Liver (tissue), 9 donors: ENCODE results near the gene ATG2A. TPM values are rescaled to one million over a fixed set of nuclear protein-coding genes. Genes with fewer than 3 reads are reported as not detected.
A peak's percentile ranks its signal among the peaks of the same experiment; 100 is the strongest.

ENCODE experiments used
- DNase-seq: peaks from one replicate; pipeline ENCODE4 v3.0.0-alpha.2; 2017; ENCODE audit warnings: low spot score
- H3K27ac ChIP-seq, 2 donors: one replicate each; pipeline ENCODE4 v1.7.0; 2013; ENCODE audit warnings: inconsistent platforms in 2 of 2, low read length in 2 of 2, control low read depth in 1 of 2, low read depth in 1 of 2, mild to moderate bottlenecking in 1 of 2
- H3K27me3 ChIP-seq, 4 donors: one replicate each; pipeline versions ENCODE4 v1.6.1 to v1.7.0; 2013; ENCODE audit warnings: low read length in 3 of 4, inconsistent platforms in 1 of 4, mild to moderate bottlenecking in 1 of 4, moderate library complexity in 1 of 4; ENCODE audit not compliant: control insufficient read depth in 4 of 4, insufficient read depth in 4 of 4
- H3K36me3 ChIP-seq, 4 donors: one replicate each; pipeline versions ENCODE4 v1.6.1 to v1.7.0; 2013; ENCODE audit warnings: low read length in 3 of 4, mild to moderate bottlenecking in 3 of 4, low read depth in 1 of 4, moderate library complexity in 1 of 4; ENCODE audit not compliant: control insufficient read depth in 4 of 4, insufficient read depth in 3 of 4
- H3K4me1 ChIP-seq, 4 donors: one replicate each; pipeline versions ENCODE4 v1.6.1 to v1.7.0; 2013; ENCODE audit warnings: low read length in 3 of 4, mild to moderate bottlenecking in 3 of 4, moderate library complexity in 1 of 4; ENCODE audit not compliant: control insufficient read depth in 4 of 4, insufficient read depth in 4 of 4
- H3K4me3 ChIP-seq, 3 donors: one replicate each; pipeline versions ENCODE4 v1.6.1 to v1.7.0; 2013; ENCODE audit warnings: low read length in 3 of 3, control low read depth in 1 of 3, low read depth in 1 of 3, mild to moderate bottlenecking in 1 of 3
- H3K9ac ChIP-seq, 2 donors: one replicate each; pipeline ENCODE4 v1.7.0; 2013; ENCODE audit warnings: low read length in 2 of 2, mild to moderate bottlenecking in 2 of 2, moderate library complexity in 2 of 2, control low read depth in 1 of 2, low read depth in 1 of 2
- H3K9me3 ChIP-seq, 4 donors: one replicate each; pipeline versions ENCODE4 v1.6.1 to v1.7.0; 2013; ENCODE audit warnings: low read length in 3 of 4; ENCODE audit not compliant: control insufficient read depth in 4 of 4
- FOXA1 ChIP-seq: IDR thresholded peaks from 2 replicates; pipeline ENCODE4 v1.6.1; 2016; ENCODE audit warnings: antibody characterized with exemption
- FOXA2 ChIP-seq: IDR thresholded peaks from 2 replicates; pipeline ENCODE4 v1.6.1; 2016; ENCODE audit warnings: antibody characterized with exemption
- JUND ChIP-seq, 2 donors: IDR thresholded peaks; 2 replicates each; pipeline ENCODE4 v1.6.1; 2016; ENCODE audit warnings: antibody characterized with exemption in 2 of 2
- NR2F2 ChIP-seq: IDR thresholded peaks from 2 replicates; pipeline ENCODE4 v1.6.1; 2016; ENCODE audit warnings: antibody characterized with exemption
- RAD21 ChIP-seq, 2 donors: IDR thresholded peaks; 2 replicates each; pipeline ENCODE4 v1.6.1; 2016; ENCODE audit warnings: antibody characterized with exemption in 2 of 2, mild to moderate bottlenecking in 2 of 2
- SP1 ChIP-seq: IDR thresholded peaks from 2 replicates; pipeline ENCODE4 v1.6.1; 2018; ENCODE audit warnings: antibody characterized with exemption, mild to moderate bottlenecking
- YY1 ChIP-seq: IDR thresholded peaks from 2 replicates; pipeline ENCODE4 v1.6.1; 2016; ENCODE audit warnings: antibody characterized with exemption, mild to moderate bottlenecking
- WGBS: extraction: QIAGEN DNeasy Blood & Tissue Kit; methylation state at CpG from one replicate; pipeline ENCODE4 v1.1.7; 2013; 5-methylcytosine and 5-hydroxymethylcytosine counted together
- polyA plus RNA-seq, 2 donors: library from polyadenylated mRNA; stranded (reverse) in 1 of 2; unstranded in 1 of 2; fragments of 200-250 nt in 1 of 2; fragments of >200 nt in 1 of 2; fragmentation: Nextera tagmentation in 1 of 2; extraction: Ambion mirVana in 1 of 2; gene quantifications; one replicate each; pipeline versions ENCODE4 v1.2.1 to v1.2.3, GENCODE V29; 2013 to 2015
- total RNA-seq, 2 donors: library from RNA; depleted of rRNA; stranded (reverse); fragments of >200 nt; gene quantifications; one replicate each; pipeline ENCODE4 v1.2.3, GENCODE V29; 2014
- TF ChIP-seq, protein P1 (sequence below): IDR thresholded peaks from 2 replicates; pipeline ENCODE4 v1.6.1; 2016; ENCODE audit warnings: antibody characterized with exemption, mild to moderate bottlenecking
- TF ChIP-seq, protein P2 (sequence below): IDR thresholded peaks from 2 replicates; pipeline ENCODE4 v1.6.1; 2016; ENCODE audit warnings: antibody characterized with exemption
- TF ChIP-seq, protein P3 (sequence below): fragments of 150-350 bp; IDR thresholded peaks from 2 replicates; pipeline ENCODE4 v1.5.1; 2017; ENCODE audit warnings: improper control_type of control experiment, low read depth, low read length; ENCODE audit not compliant: missing input control
- TF ChIP-seq, protein P4 (sequence below): IDR thresholded peaks from 2 replicates; pipeline ENCODE4 v1.6.1; 2016; ENCODE audit warnings: antibody characterized with exemption
- TF ChIP-seq, protein P5 (sequence below): IDR thresholded peaks from 2 replicates; pipeline ENCODE4 v1.6.1; 2016; ENCODE audit warnings: antibody characterized with exemption
- donor health status: healthy.
- donor health status: healthy.
- donor health status: healthy.
- donor health status: healthy.
- donor health status: healthy.

ATG2A gene
- total and polyA plus RNA-seq, 4 donors, result 15.6 to 34.1 (median 23.0) TPM

DNA sequence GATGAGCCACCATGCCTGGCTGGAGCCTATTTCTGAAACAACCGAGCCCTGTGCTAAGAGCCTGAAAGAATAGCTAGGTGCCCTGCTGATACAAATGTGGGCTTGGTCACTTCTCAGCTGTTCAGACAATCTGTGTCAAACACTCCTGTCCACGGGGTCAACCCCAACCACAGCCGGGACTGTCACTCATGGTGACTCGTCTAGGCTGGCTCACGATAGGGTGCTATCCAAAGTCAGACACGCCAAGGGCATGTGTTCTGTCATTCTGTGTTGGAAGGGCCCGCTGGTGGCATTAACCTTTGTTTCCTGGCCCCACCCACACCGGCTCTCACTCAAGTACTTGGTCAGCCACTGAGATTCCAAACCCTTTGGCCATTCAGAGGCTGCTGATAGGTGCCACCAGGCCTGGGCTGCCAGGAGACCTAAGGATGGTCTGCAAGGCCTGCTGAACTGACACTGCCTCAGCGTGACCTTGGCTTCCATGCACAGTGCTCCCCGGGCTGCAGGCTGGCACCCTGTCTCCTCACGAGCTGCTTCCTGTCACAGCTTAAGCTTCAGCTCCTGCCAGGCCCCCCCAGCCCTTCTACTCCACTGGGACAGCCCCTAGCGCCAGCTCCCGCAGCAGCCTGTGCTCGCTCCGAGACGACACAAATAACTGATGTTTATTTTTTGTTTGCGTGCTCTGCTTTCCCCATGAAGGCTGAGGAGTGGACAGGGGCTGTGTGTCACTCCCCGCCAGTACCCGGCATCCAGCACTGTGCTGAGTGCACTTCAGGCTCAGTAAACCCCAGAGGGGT, 58.3 kb downstream of the ATG2A start (continued):
- TF ChIP-seq, protein P1, sequence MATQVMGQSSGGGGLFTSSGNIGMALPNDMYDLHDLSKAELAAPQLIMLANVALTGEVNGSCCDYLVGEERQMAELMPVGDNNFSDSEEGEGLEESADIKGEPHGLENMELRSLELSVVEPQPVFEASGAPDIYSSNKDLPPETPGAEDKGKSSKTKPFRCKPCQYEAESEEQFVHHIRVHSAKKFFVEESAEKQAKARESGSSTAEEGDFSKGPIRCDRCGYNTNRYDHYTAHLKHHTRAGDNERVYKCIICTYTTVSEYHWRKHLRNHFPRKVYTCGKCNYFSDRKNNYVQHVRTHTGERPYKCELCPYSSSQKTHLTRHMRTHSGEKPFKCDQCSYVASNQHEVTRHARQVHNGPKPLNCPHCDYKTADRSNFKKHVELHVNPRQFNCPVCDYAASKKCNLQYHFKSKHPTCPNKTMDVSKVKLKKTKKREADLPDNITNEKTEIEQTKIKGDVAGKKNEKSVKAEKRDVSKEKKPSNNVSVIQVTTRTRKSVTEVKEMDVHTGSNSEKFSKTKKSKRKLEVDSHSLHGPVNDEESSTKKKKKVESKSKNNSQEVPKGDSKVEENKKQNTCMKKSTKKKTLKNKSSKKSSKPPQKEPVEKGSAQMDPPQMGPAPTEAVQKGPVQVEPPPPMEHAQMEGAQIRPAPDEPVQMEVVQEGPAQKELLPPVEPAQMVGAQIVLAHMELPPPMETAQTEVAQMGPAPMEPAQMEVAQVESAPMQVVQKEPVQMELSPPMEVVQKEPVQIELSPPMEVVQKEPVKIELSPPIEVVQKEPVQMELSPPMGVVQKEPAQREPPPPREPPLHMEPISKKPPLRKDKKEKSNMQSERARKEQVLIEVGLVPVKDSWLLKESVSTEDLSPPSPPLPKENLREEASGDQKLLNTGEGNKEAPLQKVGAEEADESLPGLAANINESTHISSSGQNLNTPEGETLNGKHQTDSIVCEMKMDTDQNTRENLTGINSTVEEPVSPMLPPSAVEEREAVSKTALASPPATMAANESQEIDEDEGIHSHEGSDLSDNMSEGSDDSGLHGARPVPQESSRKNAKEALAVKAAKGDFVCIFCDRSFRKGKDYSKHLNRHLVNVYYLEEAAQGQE, result no peak
- TF ChIP-seq, protein P2, sequence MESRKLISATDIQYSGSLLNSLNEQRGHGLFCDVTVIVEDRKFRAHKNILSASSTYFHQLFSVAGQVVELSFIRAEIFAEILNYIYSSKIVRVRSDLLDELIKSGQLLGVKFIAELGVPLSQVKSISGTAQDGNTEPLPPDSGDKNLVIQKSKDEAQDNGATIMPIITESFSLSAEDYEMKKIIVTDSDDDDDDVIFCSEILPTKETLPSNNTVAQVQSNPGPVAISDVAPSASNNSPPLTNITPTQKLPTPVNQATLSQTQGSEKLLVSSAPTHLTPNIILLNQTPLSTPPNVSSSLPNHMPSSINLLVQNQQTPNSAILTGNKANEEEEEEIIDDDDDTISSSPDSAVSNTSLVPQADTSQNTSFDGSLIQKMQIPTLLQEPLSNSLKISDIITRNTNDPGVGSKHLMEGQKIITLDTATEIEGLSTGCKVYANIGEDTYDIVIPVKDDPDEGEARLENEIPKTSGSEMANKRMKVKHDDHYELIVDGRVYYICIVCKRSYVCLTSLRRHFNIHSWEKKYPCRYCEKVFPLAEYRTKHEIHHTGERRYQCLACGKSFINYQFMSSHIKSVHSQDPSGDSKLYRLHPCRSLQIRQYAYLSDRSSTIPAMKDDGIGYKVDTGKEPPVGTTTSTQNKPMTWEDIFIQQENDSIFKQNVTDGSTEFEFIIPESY, result no peak

DNA sequence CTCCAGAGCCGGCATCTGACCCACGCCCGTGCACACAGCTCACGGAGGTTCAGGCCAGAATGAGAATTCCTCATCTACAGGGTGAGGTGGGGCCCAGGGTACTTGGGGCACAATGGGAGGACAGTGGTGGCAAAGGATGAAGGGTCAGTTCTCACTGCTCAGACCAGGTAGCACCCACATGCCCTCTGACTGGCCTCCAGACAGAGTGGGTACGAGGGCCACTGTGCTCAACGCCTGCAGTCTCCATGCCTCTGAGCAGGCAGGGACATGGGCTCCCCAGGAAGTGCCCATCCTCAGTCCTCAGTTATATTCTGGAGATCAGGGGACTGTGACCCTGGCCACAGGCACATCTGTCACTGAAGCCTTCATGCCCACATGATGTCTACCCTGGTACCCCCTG, 59.5 kb downstream of the ATG2A start:
- Histone ChIP-seq H3K4me1 (peaks cover 2 to 28% (median 19%) of the 10 kb centered on the region in 4 donors), H3K27ac (peak overlapping the region; percentile 7 to 9), H3K9ac (peak overlapping the region in 1 of 2 donors; percentile 40), H3K9me3 (no peaks in the 10 kb centered on the region), H3K4me3 (no peak overlapping the region), H3K27me3 (no peaks in the 10 kb centered on the region), H3K36me3 (peaks cover 0 to 12% (median 6%) of the 10 kb centered on the region in 4 donors)
- TF ChIP-seq, protein P3, sequence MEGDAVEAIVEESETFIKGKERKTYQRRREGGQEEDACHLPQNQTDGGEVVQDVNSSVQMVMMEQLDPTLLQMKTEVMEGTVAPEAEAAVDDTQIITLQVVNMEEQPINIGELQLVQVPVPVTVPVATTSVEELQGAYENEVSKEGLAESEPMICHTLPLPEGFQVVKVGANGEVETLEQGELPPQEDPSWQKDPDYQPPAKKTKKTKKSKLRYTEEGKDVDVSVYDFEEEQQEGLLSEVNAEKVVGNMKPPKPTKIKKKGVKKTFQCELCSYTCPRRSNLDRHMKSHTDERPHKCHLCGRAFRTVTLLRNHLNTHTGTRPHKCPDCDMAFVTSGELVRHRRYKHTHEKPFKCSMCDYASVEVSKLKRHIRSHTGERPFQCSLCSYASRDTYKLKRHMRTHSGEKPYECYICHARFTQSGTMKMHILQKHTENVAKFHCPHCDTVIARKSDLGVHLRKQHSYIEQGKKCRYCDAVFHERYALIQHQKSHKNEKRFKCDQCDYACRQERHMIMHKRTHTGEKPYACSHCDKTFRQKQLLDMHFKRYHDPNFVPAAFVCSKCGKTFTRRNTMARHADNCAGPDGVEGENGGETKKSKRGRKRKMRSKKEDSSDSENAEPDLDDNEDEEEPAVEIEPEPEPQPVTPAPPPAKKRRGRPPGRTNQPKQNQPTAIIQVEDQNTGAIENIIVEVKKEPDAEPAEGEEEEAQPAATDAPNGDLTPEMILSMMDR, result no peak
- TF ChIP-seq, protein P2, result no peak
- no peak for TF ChIP-seq NR2F2
- no peak for TF ChIP-seq FOXA1
- TF ChIP-seq, protein P4, sequence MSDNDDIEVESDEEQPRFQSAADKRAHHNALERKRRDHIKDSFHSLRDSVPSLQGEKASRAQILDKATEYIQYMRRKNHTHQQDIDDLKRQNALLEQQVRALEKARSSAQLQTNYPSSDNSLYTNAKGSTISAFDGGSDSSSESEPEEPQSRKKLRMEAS, result no peak
- TF ChIP-seq YY1, result no peak
- no peak for TF ChIP-seq SP1
- TF ChIP-seq, protein P5, sequence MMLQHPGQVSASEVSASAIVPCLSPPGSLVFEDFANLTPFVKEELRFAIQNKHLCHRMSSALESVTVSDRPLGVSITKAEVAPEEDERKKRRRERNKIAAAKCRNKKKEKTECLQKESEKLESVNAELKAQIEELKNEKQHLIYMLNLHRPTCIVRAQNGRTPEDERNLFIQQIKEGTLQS, result no peak
- TF ChIP-seq FOXA2, result no peak
- TF ChIP-seq RAD21 (IDR thresholded peaks at IDR 0.05), result no peak
- no peak for TF ChIP-seq JUND (IDR thresholded peaks at IDR 0.05)
- 96% methylated on average over 6 of the region's 6 CpGs for whole genome bisulfite sequencing
- no peak for DNase-seq
